ENCODE results near the gene GRIK3.

DNA sequence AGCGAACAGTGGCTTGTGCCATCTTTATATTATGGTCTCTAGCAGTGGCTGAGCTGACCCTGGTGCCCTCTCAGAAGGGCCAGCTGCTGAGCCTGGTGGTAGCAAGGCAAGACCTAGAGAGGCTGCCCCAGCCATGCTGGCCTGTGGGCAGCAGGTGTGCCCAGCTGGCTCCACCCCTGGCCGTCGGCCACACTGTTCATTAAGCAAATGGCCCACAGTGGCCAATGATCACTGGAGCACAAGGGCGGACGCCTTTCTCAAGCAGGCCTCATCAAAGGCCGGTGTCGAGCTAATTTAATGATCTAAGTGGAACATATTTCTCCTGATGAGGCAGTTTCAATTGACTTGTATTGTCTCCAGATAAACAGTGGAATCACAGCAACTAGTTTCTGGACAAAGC is 89.4 kb downstream of the GRIK3 start:
- TF ChIP-seq CTCF (IDR thresholded peaks at IDR 0.05) (no peak), POLR2A (IDR thresholded peaks at IDR 0.05) (no peak)
